GM12892 (cell line): ENCODE data around the gene ABR.

Experiments
- DNase-seq: peaks from one replicate; pipeline ENCODE4 v3.0.0; 2011; ENCODE audit not compliant: insufficient read length
- FAIRE-seq: peaks from 2 replicates; lab custom pipeline; 2011; peaks lifted over from hg19 to GRCh38; lab: Jason Lieb, UNC
- POLR2A ChIP-seq: IDR thresholded peaks from 2 replicates; pipeline ENCODE4 v1.6.1; 2011; ENCODE audit warnings: low read depth, low read length, control low read depth
- POLR2AphosphoS5 ChIP-seq: IDR thresholded peaks from 2 replicates; pipeline ENCODE4 v1.6.1; 2011; ENCODE audit warnings: low read depth, low read length, control low read depth
- TAF1 ChIP-seq: IDR thresholded peaks from 2 replicates; pipeline ENCODE4 v1.6.1; 2011; ENCODE audit warnings: low read depth, mild to moderate bottlenecking, control low read depth, low read length, borderline replicate concordance

Gene ABR

GRCh38 chr17:962166-962565 lies 217.6 kb downstream of the ABR start:
- TF ChIP-seq POLR2AphosphoS5 (no peak), TAF1 (no peak), POLR2A (no peak)
- DNase-seq = no peak

GRCh38 chr17:958712-959451 lies 220.9 kb downstream of the ABR start:
- no peak for FAIRE-seq
- DNase-seq = no peak
- TF ChIP-seq POLR2AphosphoS5 = no peak
- no peak for TF ChIP-seq POLR2A
- no peak for TF ChIP-seq TAF1

More at GRCh38 chr17:962166-962565, 217.6 kb downstream of the ABR start:
- FAIRE-seq = no peak

GRCh38 chr17:957856-958421 lies 221.8 kb downstream of the ABR start:
- DNase-seq = no peak
- no peak for FAIRE-seq
- TF ChIP-seq POLR2A = no peak
- no peak for TF ChIP-seq TAF1
- no peak for TF ChIP-seq POLR2AphosphoS5

GRCh38 chr17:956905-957304 lies 222.9 kb downstream of the ABR start:
- no peak for FAIRE-seq
- TF ChIP-seq POLR2AphosphoS5 = no peak
- TF ChIP-seq TAF1 = no peak
- no peak for TF ChIP-seq POLR2A
- DNase-seq = no peak

GRCh38 chr17:954431-955164 lies 225.2 kb downstream of the ABR start:
- TF ChIP-seq POLR2A (no peak), TAF1 (no peak), POLR2AphosphoS5 (no peak)
- FAIRE-seq = no peak
- DNase-seq = no peak

GRCh38 chr17:953767-954166 lies 226.0 kb downstream of the ABR start:
- FAIRE-seq (no peak), DNase-seq (no peak)
- TF ChIP-seq TAF1 (no peak), POLR2AphosphoS5 (no peak), POLR2A (no peak)
